ENCODE data around the gene ESRRA. TPM values are rescaled to one million over a fixed set of nuclear protein-coding genes. Genes with fewer than 3 reads are reported as not detected.
A peak's percentile ranks its signal among the peaks of the same experiment; 100 is the strongest.

The ESRRA gene
- total and polyA plus RNA-seq, 9 of the 15 experiments (the other 6 are each of a cell fraction or from before 2014, with no cell fraction given) = 0.27 to 89.7 (median 23.7) TPM

DNA sequence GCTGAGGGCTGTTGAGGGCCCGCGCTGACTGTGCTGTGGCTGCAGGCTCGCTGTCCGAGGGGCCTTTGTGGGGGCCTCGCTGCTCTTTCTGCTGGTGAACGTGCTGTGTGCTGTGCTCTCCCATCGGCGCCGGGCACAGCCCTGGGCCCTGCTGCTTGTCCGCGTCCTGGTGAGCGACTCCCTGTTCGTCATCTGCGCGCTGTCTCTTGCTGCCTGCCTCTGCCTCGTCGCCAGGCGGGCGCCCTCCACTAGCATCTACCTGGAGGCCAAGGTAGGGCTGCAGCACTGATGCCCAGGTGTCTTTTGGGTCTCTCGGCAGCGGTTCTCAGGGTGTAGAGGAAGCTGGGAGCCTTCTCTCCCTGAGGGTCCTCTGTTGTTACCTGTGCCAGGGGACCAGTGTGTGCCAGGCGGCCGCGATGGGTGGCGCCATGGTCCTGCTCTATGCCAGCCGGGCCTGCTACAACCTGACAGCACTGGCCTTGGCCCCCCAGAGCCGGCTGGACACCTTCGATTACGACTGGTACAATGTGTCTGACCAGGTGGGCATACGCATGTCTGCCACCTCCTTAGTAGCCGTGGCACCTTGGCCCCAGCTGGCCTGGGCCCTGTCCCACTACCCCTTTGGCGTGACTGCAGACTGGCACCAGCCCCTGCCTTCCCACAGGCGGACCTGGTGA lies 17.5 kb upstream of the ESRRA start:
- in situ Hi-C loops (cut with MboI) (no loop called here), intact Hi-C loops (cut with micrococcal nuclease) (no loop called here)
- Histone ChIP-seq H2AFZ (ENCODE audit: low read depth, low read length) (no peak overlapping the region), H3K4me3 (no peak overlapping the region), H3K27me3 (ENCODE audit: control insufficient read depth in 2 of 2, insufficient read depth in 2 of 2, low read length in 2 of 2) (peaks cover 5 to 17% of the 10 kb centered on the region in 2 experiments; a peak in 4 of 5 replicates), H3K79me2 (ENCODE audit: control insufficient read depth, insufficient read depth, low read length) (peaks cover 12% of the 10 kb centered on the region; the same call in 1 of the 3 replicates), H3K27ac (ENCODE audit: extremely low read depth, low read depth, low read length) (no peak overlapping the region), H3K9me1 (ENCODE audit: control insufficient read depth, insufficient read depth, low read length) (no peaks in the 10 kb centered on the region), H3K4me2 (ENCODE audit: insufficient read depth, low read length) (no peak overlapping the region), H3K9ac (ENCODE audit: insufficient read depth in 1 of 2, low read depth in 2 of 2, low read length in 2 of 2) (peak overlapping the region in 1 of 2 experiments; percentile 75; a peak in 1 of 4 replicates), H3K36me3 (ENCODE audit: control insufficient read depth, insufficient read depth, low read length) (no peaks in the 10 kb centered on the region), H4K20me1 (replicated peaks; ENCODE audit: control insufficient read depth, insufficient read depth, low read length) (no peaks in the 10 kb centered on the region), H3K4me1 (replicated peaks in 1 of 2; ENCODE audit: control insufficient read depth in 2 of 2, insufficient read depth in 2 of 2, low read length in 2 of 2) (peaks cover 7 to 64% of the 10 kb centered on the region in 2 experiments; a peak in 4 of 5 replicates), H3K9me3 (replicated peaks; ENCODE audit: control insufficient read depth, insufficient read depth, low read depth, low read length) (no peaks in the 10 kb centered on the region)
- ChIA-PET CTCF (ENCODE audit: low intra/inter-chr PET ratio) (no interaction called here), POLR2A (interaction anchor here (0.9 to 1.4 kb wide), 4 partner anchors 14 to 82 kb away, joined by 3 to 8 read pairs (median 4); partner anchors contain the start of gene FERMT3)
- WGBS (ENCODE audit: insufficient coverage, low coverage, missing lambda C conversion rate) = 81% methylated on average over 28 of the region's 33 CpGs
- no TSS peak for BruUV-seq (replicated peaks)
- ATAC-seq = no peak
- DNase-seq (ENCODE audit: extremely low read depth in 1 of 4, low spot score in 3 of 4) = no peak
- FAIRE-seq = no peak
- TF ChIP-seq HNRNPL (IDR thresholded peaks at IDR 0.05; ENCODE audit: low read depth, low read length) (peak; percentile 60; the same call in 1 of the 2 replicates), POLR2G (IDR thresholded peaks at IDR 0.05; ENCODE audit: low read depth, low read length) (peak; percentile 58; the same call in 1 of the 2 replicates)
- TF ChIP-seq, protein P1, sequence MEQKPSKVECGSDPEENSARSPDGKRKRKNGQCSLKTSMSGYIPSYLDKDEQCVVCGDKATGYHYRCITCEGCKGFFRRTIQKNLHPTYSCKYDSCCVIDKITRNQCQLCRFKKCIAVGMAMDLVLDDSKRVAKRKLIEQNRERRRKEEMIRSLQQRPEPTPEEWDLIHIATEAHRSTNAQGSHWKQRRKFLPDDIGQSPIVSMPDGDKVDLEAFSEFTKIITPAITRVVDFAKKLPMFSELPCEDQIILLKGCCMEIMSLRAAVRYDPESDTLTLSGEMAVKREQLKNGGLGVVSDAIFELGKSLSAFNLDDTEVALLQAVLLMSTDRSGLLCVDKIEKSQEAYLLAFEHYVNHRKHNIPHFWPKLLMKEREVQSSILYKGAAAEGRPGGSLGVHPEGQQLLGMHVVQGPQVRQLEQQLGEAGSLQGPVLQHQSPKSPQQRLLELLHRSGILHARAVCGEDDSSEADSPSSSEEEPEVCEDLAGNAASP (IDR thresholded peaks at IDR 0.05) = no peak
